Aorta (tissue), 5 donors: ENCODE data around the gene TM2D1. TPM values are rescaled to one million over a fixed set of nuclear protein-coding genes. Genes with fewer than 3 reads are reported as not detected.
"Not testable (repeated sequence)": the region's sequence is repeated elsewhere in the genome, so short reads cannot be mapped to it uniquely, and the experiment has no call there.

Experiments
- ATAC-seq: fragments of 200-7000 bp; cut with Tn5 transposase; one replicate; pipeline ENCODE4 v1.9.1; 2022; ENCODE audit warnings: moderate library complexity; ENCODE audit not compliant: low FRiP score
- DNase-seq, 2 donors: peaks; one replicate each; pipeline ENCODE4 v3.0.0-alpha.2; 2020
- H3K27ac ChIP-seq, 2 donors: one replicate each; pipeline ENCODE4 v1.5.1; 2013; ENCODE audit warnings: low read length in 2 of 2, mild to moderate bottlenecking in 2 of 2, moderate library complexity in 2 of 2, control low read depth in 1 of 2, inconsistent platforms in 1 of 2, low read depth in 1 of 2
- H3K27me3 ChIP-seq, 2 donors: one replicate each; pipeline ENCODE4 v1.6.1; 2013; ENCODE audit warnings: control low read depth in 1 of 2, low read length in 1 of 2, mild to moderate bottlenecking in 1 of 2, moderate library complexity in 1 of 2; ENCODE audit not compliant: insufficient read depth in 2 of 2, control insufficient read depth in 1 of 2
- H3K36me3 ChIP-seq, 2 donors: one replicate each; pipeline ENCODE4 v1.6.1; 2013; ENCODE audit warnings: control low read depth in 1 of 2, low read length in 1 of 2, mild to moderate bottlenecking in 1 of 2; ENCODE audit not compliant: insufficient read depth in 2 of 2, control insufficient read depth in 1 of 2
- H3K4me1 ChIP-seq, 2 donors: one replicate each; pipeline ENCODE4 v1.6.1; 2013; ENCODE audit warnings: low read length in 2 of 2, control low read depth in 1 of 2, mild to moderate bottlenecking in 1 of 2, moderate library complexity in 1 of 2; ENCODE audit not compliant: insufficient read depth in 2 of 2, control insufficient read depth in 1 of 2
- H3K4me3 ChIP-seq, 2 donors: one replicate each; pipeline ENCODE4 v1.5.1; 2013; ENCODE audit warnings: low read length in 2 of 2, control low read depth in 1 of 2, mild to moderate bottlenecking in 1 of 2
- H3K9me3 ChIP-seq: one replicate; pipeline ENCODE4 v1.6.1; 2013; ENCODE audit warnings: mild to moderate bottlenecking, low read length; ENCODE audit not compliant: control insufficient read depth
- WGBS, 2 donors: extraction: QIAGEN DNeasy Blood & Tissue Kit; methylation state at CpG; one replicate each; pipeline ENCODE4 v1.1.7; 2013; 5-methylcytosine and 5-hydroxymethylcytosine counted together
- intact Hi-C, 2 donors: fragments of 100-400 bp; cut with DNase I; formaldehyde crosslinking; loops; one replicate each; pipeline versions ENCODE4 v1.14.2 to v1.15.0; 2022
- polyA plus RNA-seq, 2 donors: library from polyadenylated mRNA; stranded (reverse); fragments of 200-250 nt; gene quantifications; one replicate each; pipeline ENCODE4 v1.2.3, GENCODE V29; 2013
- total RNA-seq, 2 donors: library from RNA; stranded (reverse); fragmentation: NEBNext Ultra II Directional; extraction: Animal tissue kit (Norgen Biotek cat#: 25700); gene quantifications; one replicate each; pipeline ENCODE4 v1.2.1, GENCODE V29; 2021
- donor health status: healthy with polysubstance abuse.
- donor health status: Bipolar disorder and iron deficiency.
- donor health status: DM: no; HTN: no; CAD: no.
- donor health status: DM: no; HTN: no; CAD: no.
- donor health status: DM: yes; HTN: yes; CAD: no.

Gene TM2D1
- total and polyA plus RNA-seq, 4 donors = 34.8 to 64.5 (median 57.4) TPM

DNA sequence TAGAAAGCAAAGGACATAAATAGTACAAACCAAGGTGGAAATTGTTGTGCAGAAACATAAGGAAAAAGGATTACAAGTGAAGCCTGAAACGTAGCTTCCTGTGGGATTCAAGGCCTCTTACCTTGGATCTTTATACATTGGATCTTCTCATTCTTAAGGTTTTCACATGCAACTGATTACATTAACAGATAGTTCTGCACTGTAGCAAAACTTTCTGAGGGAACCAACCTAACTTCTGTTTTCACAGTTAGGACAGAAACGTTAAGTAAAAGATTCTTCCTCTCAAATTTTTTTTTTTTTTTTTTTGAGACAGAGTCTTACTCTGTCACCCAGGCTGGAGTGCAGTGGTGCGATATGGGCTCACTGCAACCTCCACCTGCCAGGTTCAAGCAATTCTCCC, 7.8 kb upstream of the TM2D1 start:
- 76 to 77% methylated on average over 3 of the region's 3 CpGs for WGBS, 2 donors

DNA sequence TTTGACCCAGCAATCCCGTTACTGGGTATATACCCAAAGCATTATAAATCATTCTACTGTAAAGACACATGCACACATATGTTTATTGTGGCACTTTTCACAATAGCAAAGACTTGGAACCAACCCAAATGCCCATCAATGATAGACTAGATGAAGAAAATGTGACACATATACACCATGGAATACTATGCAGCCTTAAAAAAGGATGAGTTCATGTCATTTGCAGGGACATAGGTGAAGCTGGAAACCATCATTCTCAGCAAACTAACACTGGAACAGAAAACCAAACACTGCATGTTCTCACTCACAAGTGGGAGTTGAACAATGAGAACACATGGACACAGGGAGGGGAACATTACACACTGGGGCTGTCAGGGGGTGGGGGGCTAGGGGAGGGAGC, 5.7 kb upstream of the TM2D1 start:
- H3K4me1 ChIP-seq, H3K9me3 ChIP-seq, DNase-seq, intact Hi-C loops, ATAC-seq, H3K27me3 ChIP-seq, H3K36me3 ChIP-seq, H3K4me3 ChIP-seq, H3K27ac ChIP-seq: not testable (repeated sequence)
- WGBS, 2 donors = 1 to 54% methylated on average over 1 of the region's 1 CpG

More for the DNA sequence above, 7.8 kb upstream of the TM2D1 start:
- Histone ChIP-seq H3K36me3 (no peaks in the 10 kb centered on the region), H3K9me3 (no peaks in the 10 kb centered on the region), H3K27ac (no peak overlapping the region), H3K4me1 (no peaks in the 10 kb centered on the region), H3K4me3 (no peak overlapping the region), H3K27me3 (no peaks in the 10 kb centered on the region)
- intact Hi-C loops = no loop called here
- ATAC-seq (no peak), DNase-seq (no peak)

DNA sequence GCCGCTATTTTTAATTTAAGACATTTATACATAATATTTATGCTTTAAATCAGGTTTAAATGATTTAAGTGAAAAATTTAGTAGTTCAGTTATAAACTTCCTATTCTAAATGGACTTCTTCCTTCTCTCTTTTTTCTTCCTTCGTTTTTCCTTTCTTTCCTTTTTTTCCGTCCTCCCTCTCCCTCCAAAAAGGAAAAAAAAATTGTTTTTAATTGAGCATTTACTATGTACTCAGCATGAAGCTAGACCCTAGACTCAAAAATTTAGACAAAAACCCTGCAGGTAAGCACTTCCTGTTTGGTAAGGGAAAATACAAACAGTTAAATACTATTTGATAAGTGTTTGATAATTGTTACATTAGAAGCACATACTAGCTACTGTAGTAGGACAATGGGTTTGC, 2.6 kb upstream of the TM2D1 start:
- Histone ChIP-seq H3K9me3 (no peaks in the 10 kb centered on the region), H3K36me3 (no peaks in the 10 kb centered on the region), H3K27ac (no peak overlapping the region), H3K27me3 (no peaks in the 10 kb centered on the region), H3K4me1 (no peaks in the 10 kb centered on the region), H3K4me3 (no peak overlapping the region)
- 77 to 82% methylated on average over 3 of the region's 3 CpGs for WGBS, 2 donors
- intact Hi-C loops = no loop called here
- no peak for DNase-seq
- ATAC-seq = no peak

DNA sequence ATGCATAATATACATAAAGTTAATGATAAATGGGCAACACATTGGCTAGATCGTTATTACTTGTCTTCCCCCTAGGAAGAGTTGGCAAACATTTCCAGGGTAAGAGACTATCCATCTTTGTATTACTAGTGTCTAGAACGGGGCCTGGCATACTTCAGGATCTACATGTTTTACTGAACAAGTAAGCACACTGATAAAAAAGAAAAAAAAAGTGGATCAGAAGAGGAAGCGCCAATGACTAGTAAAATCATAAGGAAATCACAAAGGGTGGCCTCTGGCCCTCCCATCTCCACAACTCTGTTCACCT, 482 bp downstream of the TM2D1 start:
- Histone ChIP-seq H3K27me3 (no peaks in the 10 kb centered on the region), H3K4me3 (peak overlapping the region; percentile 84 to 98), H3K36me3 (no peaks in the 10 kb centered on the region), H3K27ac (peak overlapping the region in 1 of 2 donors; percentile 73), H3K4me1 (no peaks in the 10 kb centered on the region), H3K9me3 (no peaks in the 10 kb centered on the region)
- 2% methylated on average over 3 of the region's 3 CpGs for WGBS, 2 donors
- DNase-seq (no peak), ATAC-seq (no peak)
- intact Hi-C loops = no loop called here

DNA sequence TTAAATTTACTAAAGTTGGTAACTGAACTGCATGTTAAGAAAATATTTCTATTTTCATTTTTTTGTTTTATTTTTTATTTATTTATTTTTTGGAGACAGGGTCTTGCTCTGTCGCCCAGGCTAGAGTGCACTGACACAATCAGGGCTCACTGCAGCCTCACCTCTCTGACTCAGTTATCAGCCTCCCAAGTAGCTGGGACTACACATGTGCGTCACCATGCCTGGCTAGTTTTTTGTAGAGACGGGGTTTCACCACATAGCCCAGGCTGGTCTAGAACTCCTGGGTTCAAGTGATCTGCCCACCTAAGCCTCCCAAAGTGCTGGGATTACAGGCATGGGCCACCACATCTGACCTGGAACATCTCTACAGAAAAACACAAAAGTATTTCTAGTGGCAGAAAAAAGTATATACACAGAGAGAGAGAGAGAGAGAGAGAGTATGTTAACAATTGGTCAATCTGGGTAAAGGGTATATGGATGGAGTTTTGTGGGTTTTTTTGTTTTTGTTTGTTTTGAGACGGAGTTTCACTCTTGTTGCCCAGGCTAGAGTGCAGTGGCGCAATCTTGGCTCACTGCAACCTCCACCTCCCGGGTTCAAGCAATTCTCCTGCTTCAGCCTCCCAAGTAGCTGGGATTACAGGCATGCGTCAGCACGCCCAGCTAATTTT, 5.8 kb downstream of the TM2D1 start:
- ATAC-seq, H3K27me3 ChIP-seq, intact Hi-C loops, H3K4me3 ChIP-seq, H3K9me3 ChIP-seq, H3K4me1 ChIP-seq, H3K27ac ChIP-seq, H3K36me3 ChIP-seq, DNase-seq: not testable (repeated sequence)
- WGBS, 2 donors = 85 to 88% methylated on average over 8 of the region's 8 CpGs

DNA sequence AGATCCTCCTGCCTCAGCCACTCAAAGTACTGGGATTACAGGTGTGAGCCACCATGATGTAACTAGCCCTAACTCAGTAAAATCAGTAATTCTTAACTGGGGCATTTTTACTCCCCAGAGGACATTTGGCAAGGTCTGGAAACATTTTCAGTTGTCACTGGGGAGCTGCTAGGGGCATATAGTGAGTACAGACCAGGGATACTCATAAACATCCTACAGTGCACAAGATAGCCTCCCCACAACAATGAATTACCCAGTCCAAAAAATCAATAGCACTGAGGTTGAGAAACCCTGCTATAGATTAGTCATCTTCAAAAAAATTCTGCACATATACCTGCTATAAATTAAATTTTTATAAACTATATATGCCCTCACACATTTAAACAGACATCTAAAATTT, 13.0 kb downstream of the TM2D1 start:
- H3K4me3 ChIP-seq = no peak overlapping the region
- H3K27ac ChIP-seq = no peak overlapping the region
- intact Hi-C loops = no loop called here
- H3K27me3 ChIP-seq = no peaks in the 10 kb centered on the region
- ATAC-seq (no peak), DNase-seq (no peak)
- H3K9me3 ChIP-seq = no peaks in the 10 kb centered on the region
- H3K36me3 ChIP-seq = peaks cover 0 to 2% of the 10 kb centered on the region in 2 donors
- peaks cover 0 to 1% of the 10 kb centered on the region in 2 donors for H3K4me1 ChIP-seq

DNA sequence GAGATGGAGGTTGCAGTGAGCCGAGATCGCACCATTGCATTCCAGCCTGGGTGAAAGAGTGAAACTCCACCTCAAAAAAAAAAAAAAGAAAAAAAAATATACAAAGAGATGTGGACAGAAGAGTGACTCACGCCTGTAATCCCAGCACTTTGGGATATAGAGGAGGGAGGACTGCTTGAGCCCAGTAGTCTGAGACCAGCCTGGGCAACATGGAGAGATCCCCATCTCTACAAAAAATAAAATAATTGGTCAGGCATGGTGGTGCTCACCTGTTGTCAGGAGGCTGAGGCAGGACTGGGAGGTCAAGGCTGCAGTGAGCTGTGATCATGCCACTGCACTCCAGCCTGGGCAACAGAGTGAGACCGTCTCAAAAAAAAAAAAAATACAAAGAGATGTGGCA, 13.7 kb downstream of the TM2D1 start:
- intact Hi-C loops, DNase-seq, H3K4me1 ChIP-seq, H3K36me3 ChIP-seq, H3K27ac ChIP-seq, H3K4me3 ChIP-seq, H3K27me3 ChIP-seq, H3K9me3 ChIP-seq, ATAC-seq: not testable (repeated sequence)
- WGBS, 2 donors = 68 to 78% methylated on average over 4 of the region's 4 CpGs

DNA sequence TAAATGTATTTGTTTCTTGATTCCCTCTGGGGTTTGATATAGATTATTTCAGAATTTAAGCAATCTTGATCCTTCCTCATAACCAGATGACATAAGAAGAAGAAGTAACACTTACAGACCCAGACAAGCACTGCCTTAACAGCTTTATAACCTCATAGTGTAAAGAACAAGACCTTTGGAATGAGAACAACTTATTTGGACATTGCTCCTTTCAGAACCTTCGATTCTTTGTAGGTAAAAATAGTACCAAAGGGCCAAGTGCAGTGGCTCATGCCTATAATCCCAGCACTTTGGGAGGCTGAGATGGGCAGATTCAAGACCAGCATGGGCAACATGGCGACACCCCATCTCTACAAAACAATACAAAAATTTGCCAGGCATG, 15.0 kb downstream of the TM2D1 start:
- no peak for ATAC-seq
- Histone ChIP-seq H3K4me1 (peaks cover 0 to 1% of the 10 kb centered on the region in 2 donors), H3K36me3 (peaks cover 0 to 2% of the 10 kb centered on the region in 2 donors), H3K4me3 (no peak overlapping the region), H3K27ac (no peak overlapping the region), H3K27me3 (no peaks in the 10 kb centered on the region), H3K9me3 (no peaks in the 10 kb centered on the region)
- DNase-seq = no peak
- intact Hi-C loops = no loop called here
- 87 to 93% methylated on average over 2 of the region's 2 CpGs for WGBS, 2 donors

DNA sequence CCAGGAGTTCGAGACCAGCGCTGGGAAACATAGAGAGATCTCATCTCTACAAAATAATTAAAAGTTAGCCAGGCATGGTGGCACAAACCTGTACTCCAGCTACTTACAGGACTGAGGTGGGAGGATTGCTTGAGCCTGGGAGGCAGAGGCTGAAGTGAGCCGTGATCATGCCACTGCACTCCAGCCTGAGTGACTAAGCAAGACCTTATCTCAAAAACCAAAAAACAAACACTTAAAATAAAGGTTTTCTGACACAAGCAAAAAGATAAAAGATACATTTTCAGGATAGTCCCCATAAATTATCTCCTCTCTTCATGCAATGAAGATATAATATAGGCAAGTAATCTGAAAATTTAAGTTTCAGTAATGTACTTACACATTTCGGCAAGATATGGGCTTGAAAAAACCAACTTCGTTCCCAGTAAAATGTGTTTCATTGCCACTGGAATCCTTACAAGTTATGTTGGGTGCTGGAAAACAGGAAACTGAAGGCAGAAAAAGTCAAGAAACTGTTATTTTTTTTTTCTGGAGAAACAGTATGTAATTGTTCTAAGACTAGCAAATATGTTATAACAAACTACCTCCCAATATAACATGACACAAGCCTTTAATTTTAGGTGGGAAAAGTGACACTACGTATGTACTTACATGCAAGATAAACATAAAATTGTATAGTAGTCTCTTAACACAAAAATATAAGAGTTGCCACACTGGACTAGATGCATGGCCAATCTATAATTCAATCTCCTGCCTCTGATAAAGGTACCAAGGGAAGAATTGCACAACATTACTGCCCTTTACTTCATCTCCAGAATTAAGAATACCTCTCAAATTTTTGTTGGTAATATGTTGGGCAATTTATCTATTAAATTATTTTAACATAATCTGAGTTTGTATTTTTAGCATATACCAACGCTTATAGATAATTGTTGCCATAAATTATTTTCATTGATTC, 15.7 kb downstream of the TM2D1 start:
- WGBS, 2 donors = 65 to 68% methylated on average over 7 of the region's 7 CpGs
- H3K27me3 ChIP-seq = no peaks in the 10 kb centered on the region
- H3K4me1 ChIP-seq = peaks cover 0 to 1% of the 10 kb centered on the region in 2 donors
- peaks cover 0 to 2% of the 10 kb centered on the region in 2 donors for H3K36me3 ChIP-seq
- peak overlapping the region in 1 of 2 donors; percentile 25 for H3K27ac ChIP-seq
- no peak for ATAC-seq
- intact Hi-C loops = no loop called here
- H3K9me3 ChIP-seq = no peaks in the 10 kb centered on the region
- no peak for DNase-seq
- H3K4me3 ChIP-seq = no peak overlapping the region
